GM18520 (cell line): Measurements from ENCODE around the gene SNX33.
"Not testable (repeated sequence)": the region's sequence is repeated elsewhere in the genome, so short reads cannot be mapped to it uniquely, and the experiment has no call there.

Source experiments
- ATAC-seq: cut with Tn5 transposase; IDR thresholded peaks from one replicate; pipeline ENCODE4 v1.9.1; 2021; ENCODE audit not compliant: unreplicated experiment

SNX33 gene

DNA sequence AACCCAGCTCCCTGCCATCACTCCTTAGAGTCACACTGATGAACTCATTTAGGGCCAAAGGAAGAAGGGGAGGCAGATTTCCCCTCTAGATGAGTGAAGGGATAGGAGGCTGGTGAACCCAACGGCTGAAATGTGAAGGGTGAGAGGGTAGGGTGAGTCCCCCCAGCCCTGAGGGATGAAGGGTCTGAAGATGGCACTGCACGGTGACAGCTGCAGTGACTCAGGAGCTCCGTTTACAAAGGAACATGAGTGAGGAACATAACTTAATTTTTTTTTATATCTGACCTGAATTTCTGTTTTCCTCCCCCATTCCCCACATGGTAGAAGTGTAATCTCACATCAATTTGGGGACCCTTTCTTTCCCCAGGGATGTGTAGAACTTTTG, 14.0 kb downstream of the SNX33 start:
- ATAC-seq: no peak

DNA sequence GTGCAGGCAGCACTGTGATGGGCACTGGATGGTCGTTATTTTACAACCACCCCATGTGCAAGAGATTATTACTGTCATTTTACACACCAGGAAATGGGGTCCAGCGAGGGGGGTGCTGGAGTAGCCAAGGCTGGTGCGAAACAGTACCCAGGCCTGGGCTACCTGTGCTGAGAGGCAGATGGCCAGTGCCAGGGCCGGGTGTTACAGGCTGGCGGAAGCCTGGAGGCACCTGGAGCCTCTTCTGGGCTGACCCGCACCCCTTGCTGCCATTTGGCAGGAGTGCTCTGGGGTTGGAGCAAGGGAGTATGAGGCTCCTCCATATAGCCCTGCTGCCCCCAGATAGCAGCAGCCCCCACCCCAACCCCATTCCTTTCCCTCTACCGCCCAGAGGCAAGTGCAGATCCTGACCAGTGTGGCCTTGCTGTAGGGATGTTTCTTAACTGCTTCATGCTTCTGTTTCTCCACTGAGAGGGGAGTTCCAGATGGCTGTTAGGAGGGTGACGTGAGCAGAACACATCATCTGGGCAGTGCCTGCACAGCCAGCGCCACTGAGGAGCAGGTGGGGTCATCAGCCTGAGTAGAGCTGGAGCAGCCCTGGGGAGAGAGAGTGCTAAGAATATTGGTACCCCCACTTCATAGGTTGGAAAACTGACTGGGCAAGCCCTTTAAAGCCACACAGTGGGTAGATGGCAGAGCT, 15.3 kb downstream of the SNX33 start:
- no peak for ATAC-seq

DNA sequence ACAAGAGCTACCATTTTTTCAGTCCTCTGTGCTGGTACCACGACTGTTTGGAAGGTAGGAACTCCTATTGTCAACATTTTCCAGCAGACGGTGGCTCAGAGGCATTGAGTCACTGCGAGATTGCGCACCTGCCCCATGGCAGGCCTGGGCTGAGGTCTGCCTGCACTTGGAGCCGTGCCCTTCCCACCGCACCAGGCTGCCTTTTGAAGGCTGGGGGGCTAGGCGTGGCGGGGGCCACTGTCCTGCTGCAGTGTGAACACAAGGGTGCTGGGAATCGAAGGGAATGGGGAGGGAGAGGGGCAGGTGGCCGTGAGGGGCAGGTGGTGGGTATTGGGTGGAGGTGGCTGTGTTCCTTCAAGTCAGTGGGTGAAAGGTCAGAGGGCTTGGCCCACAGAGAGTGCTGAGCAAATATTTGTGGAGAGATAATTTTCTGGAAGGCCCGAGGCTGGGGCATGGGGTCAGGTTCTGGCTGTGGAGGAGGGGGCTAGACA, 16.3 kb downstream of the SNX33 start:
- ATAC-seq: no peak

DNA sequence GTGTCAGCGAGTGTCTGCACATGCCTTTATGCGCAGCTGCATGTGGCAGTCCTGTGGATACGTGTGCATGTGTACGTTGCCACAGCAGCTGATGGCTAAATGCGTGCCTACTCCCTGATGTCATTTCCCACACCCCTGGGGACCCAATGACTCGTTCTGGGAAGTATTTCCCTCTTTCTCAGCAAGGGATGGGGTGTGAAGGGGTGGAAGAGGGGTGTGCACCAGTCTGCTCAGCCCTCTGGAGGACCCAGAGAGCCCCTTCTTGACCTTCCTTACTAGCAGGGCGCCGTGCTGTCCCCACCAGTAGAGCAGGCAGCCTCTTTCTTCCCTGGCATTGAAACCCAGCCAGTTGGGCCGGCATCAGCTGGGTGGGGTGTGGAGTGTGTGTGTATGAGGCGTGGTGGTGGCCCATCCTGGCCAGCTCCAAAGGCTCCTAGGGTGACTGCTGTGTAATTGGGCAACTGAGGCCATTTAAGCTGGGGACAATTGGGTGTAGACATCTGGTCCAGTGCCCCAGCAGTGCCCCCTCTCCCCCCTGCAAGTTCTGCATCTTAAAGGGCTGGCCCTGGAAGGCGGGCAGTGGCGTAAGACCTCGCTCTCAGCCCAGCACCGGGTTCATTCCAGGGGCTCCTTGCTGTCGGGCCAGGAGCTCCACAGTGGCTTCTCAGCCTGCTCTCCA, 19.2 kb downstream of the SNX33 start:
- no peak for ATAC-seq

DNA sequence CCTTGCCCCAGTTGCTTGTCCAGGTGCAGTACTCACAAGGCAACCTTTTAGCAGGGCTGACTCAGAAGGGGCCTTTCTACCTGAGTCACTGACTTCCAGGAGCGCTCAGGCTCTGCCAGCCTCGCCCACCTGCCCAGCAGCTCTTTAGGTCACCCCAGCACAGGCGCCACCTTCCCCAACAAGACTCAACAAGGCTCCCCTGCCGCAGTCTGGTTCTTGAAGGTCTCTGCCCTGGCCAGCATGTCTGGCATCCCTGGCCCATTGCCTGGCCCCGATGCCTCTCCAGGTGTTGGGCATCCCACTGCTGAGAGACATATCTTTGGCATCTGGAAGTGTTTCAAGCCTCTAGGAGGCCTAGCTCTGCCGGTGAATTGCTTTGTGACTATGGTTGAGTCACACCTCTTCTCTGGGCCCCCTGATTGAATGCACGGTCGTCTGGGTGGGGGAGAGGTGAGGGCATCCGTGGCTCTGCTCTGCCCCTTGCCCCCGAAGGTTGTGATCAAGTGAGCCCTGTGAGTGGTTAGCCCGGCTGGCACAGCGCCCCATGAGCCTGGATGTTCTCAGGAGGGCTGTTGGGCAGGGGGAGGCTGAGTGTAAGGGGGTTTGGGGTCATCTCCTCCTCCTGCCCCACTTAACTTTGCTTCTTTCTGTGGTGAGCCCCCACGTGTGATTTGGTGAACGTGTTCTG, 21.6 kb downstream of the SNX33 start:
- no peak for ATAC-seq

DNA sequence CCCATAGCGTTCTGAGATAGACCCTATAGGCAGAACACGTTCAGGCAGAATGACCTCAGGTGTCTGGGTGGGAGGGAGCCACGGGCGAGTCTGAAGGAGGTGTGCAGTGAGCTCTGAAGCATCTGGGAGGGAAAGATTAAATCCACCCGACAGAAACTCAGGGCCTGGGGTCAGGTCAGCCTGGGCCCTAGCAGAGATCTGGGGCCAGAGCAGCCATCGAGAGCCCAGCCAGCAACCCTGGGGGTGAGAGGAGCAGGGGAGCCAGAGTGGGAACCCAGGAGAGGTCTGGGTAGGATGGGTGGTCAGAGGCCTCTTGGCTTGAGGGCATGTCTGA, 22.1 kb downstream of the SNX33 start:
- no peak for ATAC-seq

DNA sequence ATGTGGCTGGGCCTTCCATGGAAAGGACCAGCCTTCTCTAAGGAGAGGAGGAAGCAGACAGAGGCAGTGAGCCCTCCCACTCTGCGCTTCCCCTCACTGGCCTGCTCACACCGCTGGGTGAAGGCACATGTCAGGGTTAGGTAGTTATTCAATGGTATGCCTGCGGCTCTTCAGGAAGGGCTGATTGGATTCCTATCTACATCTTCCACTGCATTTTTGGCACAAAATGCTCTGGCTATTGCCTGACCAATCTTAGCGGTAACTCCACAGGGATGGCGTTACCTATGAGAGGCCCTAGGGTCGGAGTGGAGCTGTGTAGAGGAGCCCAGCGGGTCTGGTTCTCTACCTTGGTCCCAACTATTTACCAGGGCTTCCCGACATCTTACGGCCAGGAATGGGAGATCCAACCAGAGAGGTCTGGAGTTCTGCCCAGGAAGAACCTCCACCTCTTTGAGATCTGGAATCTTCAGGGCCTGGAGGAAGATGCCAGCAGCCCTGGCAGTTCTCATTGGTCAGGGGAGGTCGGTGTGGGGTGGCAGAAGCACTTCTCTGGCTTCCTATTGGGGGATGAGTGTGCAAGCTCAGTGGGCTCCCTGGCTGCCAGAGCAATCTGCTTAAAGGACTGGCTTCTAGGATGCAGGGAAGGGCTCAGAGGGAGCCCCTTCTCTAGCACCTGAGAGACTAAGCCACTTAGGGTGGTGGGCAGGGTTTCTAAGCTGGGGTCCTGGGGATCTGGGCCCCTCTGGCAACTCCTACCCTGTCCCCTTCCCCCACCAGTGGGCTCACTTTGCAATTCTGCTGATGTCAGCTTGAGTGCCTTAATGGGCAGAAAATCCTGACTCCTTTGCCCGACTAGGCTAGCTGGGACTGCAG, 24.3 kb downstream of the SNX33 start:
- ATAC-seq: no peak

DNA sequence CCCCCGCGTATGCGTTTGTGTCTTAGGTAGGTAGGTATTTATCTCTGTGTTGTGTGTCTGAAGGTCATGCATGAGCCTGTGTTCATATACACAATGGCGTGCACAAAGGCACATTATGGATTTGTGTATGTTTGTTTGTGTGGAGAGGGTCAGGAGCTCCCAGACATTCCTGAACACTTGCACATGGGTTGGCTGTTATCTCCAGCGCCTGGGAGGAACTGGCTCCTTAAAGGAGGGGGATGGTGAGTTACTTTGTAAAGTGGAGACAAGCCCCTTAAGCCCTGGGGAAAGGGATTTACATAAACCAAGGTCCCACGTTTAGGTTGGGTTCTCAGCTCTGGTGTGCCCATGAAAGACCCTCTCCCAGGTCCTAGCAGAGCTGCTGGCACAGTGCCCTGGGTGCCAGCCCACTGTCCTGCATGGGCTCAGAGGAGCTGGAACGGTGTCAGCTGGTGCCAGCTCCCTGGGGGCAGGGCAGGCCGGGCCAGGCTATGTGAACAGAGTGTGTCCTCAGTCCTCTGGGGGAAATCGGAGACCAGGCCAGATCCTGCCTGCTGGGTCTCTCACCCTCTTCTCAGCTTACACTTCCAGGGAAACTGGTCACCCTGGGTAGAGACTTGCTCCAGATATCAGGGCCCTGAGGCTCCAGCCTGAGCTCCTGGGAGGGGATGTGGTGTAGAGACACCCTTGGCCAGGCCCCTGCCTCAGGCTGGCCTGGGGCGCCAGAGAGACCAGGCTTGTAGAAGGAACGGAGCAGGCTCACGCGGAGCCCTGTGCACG, 25.1 kb downstream of the SNX33 start:
- ATAC-seq: no peak

DNA sequence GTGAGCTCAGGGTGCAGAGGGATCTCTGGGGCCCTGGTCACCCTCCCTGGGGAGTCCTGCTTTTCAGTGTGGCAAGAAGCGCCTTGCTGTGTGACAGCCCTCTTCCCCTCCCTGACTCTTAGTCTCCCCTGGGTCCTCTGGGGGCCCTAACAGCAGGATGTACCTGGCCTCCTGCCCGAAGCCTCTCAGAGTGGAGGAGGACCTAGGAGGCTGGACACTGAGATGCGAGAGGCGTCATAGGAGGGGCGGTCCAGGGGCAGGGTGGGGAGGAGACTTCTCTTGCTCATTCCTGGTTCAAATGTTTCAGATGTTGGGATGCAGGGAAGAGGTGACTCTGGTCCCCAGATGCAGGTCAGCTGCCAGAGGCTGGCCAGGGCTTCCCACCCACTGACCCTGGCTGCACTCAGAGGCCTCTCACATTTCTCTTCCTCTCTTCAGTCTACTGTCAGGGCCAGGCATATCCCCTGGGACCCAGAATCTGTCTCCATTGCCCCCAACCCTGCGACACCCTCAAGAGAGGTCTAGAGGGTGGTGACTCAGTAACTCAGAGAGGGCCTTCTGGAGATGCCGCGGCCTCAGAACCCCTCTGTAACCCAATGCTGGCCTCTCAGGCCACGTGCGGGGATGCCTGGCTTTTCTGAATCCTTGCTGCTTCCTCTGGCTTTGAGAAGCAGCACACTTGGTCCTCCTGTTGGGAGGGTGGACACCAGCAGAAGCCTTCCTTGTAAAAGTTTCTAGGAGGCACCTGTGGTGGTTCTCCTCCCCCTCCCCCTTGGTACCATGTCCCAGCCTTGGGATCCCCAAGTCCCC, 25.9 kb downstream of the SNX33 start:
- no peak for ATAC-seq

DNA sequence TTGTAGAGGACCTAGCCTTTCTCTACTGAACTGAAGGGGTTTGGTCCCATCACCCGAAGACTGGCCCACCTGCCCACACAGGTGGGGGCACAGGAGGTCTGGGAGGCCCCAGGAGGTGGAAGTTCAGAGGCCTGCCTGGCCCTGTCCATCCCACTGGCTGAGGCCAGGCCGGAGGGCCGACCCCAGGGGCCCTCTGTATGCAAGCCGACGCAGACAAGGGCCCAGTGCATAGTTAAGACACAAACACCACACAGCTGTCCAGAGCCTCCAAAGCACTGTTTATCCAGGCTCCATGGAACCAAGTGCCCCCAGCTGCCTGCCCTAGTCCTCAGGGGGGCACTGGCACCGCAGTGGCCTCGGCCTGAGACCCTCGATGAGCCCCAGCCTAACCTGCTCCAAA, 26.7 kb downstream of the SNX33 start:
- no peak for ATAC-seq

DNA sequence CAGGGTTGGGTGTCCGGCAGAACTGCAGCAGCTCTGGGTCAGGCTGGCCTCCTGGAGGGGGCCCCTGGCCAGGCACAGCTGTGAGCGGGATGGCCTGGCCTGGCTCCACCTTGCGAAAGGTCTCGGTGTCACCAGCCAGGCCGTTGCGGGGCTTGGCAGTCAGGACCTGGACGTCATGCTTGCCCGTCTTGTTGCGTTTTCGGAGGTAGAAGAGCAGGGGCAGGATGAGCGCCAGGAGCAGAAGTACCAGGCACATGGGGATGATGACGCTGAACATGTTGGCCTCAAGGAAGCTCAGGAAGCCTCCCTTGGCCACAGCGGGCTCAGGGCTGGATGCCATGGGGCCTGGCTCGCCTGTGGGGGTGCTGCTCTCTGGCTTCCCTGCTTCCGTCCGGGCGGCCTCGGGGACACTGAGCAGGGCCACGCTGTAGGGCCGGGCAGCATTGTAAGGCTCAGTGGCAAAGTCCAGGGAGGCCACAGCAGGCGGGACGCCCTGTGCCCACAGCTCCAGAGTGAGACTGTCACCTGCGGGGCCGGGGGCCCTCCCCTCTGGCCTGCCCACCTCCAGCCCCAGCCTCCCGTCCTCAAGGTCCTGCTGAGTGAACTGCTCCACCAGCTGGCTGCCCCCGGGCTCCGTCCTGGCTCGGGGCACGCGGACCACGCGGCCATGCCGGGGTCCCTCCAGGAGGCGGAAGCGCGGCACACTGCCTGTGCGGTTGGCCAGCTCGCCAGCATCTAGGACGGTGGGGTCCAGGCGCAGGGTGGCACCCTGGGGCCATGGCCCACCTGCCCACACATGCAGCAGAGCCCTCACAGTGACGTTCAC, 28.1 kb downstream of the SNX33 start:
- ATAC-seq: no peak

DNA sequence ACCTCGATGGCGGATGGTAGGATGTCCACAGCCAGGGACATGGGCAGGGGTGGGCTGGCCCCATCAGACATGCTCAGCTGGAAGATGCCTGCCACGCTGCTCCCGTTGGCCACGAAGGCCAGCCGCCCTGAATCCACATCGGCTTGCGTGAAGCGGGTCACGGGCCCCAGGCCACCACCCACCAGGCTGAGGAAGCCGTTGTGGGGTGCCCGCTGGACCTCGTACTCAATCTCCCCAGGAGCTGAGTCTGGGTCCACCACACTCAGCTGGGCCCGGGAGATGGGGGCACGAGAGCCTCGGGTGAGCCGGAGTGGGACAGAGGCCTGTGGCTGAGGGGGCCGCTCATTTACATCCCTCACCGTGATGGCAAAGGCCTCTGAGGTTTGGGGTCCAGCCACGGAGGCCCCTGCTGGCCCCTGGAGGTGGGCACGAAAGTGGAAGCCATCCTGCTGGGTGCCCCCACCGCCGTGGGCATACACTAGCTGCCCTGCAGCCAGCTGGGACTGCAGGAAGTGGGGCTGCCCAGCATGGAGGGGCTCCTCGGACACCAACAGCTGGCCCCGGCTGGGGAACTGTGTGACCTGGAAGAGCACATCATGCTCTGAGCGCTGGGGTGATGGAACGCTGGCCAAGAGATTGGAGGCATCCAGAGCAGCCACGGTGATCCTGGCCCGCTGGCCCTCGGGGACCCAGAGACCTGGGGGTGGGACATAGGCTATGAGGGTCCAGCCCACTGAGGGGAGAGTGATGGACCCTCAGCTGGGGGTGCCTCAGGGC, 29.2 kb downstream of the SNX33 start:
- no peak for ATAC-seq

DNA sequence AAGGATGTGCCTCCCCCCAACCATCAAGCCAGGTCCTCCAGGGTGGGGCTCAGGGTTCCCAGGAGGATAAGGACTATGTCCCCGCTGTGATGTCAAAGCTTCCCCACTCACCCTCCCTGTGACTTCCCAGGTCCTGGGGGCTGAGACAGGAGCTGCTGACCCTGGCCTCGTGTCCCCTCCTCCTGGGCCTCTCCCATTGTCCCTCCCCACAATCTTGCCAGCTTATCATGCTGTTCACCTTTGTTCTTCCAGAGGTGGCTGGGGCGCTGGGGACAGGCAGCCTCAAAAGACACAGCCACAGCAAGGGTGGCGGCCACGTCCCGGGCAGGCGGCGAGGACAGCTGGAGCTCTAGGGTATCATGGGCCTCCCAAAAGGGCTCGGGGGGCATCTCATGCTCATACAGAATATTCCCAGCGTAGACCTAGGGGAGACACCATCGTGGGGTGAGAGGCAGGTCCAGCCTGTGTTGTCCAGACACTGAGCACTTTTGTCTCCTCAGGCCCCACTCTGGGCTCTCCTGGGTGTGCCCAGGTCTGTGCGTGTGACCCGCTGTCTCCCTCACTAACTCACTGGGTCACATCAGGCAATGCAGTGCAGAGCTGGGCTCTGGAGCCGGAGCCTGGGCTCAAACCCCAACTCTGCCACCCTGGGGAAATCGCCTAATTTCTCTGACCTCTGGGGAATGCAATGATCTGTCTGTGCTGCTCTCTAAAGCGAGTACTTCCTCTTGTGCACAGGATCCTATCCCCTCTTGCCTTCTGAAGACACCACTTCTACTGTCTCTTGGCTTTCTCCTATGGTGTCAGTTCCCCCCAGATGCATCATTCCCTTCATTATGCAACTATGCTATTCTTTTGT, 30.0 kb downstream of the SNX33 start:
- ATAC-seq: no peak

DNA sequence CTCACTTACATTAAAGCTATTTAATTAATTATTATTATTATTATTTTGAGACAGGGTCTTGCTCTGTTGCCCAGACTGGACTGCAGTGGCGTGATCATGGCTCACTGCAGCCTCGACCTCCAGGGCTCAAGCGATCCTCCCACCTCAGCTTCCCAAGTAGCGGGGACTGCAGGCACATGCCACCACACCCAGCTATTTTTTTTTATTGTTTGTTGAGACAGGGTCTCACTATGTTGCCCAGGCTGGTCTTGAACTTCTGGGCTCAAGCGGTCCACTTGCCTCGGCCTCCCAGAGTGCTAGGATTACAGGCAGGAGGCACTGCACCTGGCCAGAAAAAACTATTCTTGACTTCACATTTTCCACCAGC, 30.6 kb downstream of the SNX33 start:
- ATAC-seq: not testable (repeated sequence)

DNA sequence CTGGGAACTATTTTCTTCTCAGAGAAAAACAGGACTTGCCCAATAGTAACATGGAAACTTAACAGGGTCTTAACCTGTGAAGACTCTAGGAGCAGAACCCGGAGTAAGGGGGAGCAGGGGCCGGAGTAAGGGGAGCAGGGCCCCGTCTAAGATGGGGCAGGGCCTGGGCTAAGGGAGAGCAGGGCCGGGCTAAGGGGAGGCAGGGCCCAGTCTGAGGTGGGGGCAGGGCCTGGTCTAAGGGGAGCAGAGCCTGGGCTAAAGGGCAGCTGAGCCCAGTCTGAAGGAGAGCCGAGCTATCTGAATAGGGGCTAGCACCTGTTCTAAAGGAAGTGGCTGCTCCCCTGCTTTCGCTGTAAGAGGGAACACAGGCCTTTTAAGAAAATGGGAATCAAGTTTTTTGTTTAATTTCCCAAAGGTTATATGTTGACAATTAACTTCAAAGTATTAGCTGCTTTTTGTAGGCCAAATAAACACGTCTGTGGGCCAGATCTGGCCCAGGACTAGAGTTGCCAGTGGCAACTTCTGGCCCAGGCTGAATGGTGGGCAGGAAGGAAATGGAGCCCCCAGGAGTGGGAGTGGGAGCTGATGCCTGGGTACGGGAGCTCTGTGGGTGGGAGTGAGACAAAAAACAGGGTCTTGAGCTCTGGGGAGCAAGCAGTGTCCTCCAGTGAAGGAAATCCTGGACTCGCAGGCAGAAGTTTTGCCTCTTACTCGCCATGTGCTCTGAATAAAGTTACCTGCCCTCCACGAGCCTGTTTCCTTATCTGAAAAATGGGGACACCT, 32.5 kb downstream of the SNX33 start:
- no peak for ATAC-seq
